ENCODE measurements around the gene DTD1.
"Not testable (repeated sequence)": the region's sequence is repeated elsewhere in the genome, so short reads cannot be mapped to it uniquely, and the experiment has no call there.

DTD1 gene

GRCh38 chr20:18783385-18783959, 195.6 kb downstream of the DTD1 start:
- in situ Hi-C loops (cut with HindIII; ENCODE audit: low sequenced_read_pairs) = no loop called here

GRCh38 chr20:18787046-18787445, 199.2 kb downstream of the DTD1 start:
- in situ Hi-C loops (cut with HindIII; ENCODE audit: low sequenced_read_pairs) = not testable (repeated sequence)

- in situ Hi-C loops (cut with HindIII; ENCODE audit: low sequenced_read_pairs) = no loop called here
Measured at GRCh38 chr20:18788021-18788420, 200.2 kb downstream of the DTD1 start.

GRCh38 chr20:18790787-18791186, 202.9 kb downstream of the DTD1 start:
- in situ Hi-C loops (cut with HindIII; ENCODE audit: low sequenced_read_pairs) = no loop called here

GRCh38 chr20:18793625-18794427, 206.0 kb downstream of the DTD1 start:
- in situ Hi-C loops (cut with HindIII; ENCODE audit: low sequenced_read_pairs) = no loop called here

GRCh38 chr20:18794428-18794787, 206.6 kb downstream of the DTD1 start:
- in situ Hi-C loops (cut with HindIII; ENCODE audit: low sequenced_read_pairs) = no loop called here

- in situ Hi-C loops (cut with HindIII; ENCODE audit: low sequenced_read_pairs) = no loop called here
Measured at GRCh38 chr20:18795366-18795765, 207.5 kb downstream of the DTD1 start.

GRCh38 chr20:18796282-18796833, 208.5 kb downstream of the DTD1 start:
- in situ Hi-C loops (cut with HindIII; ENCODE audit: low sequenced_read_pairs) = no loop called here

GRCh38 chr20:18801516-18801915, 213.7 kb downstream of the DTD1 start:
- in situ Hi-C loops (cut with HindIII; ENCODE audit: low sequenced_read_pairs) = no loop called here

GRCh38 chr20:18802012-18802634, 214.3 kb downstream of the DTD1 start:
- in situ Hi-C loops (cut with HindIII; ENCODE audit: low sequenced_read_pairs) = no loop called here

GRCh38 chr20:18805881-18806280, 218.0 kb downstream of the DTD1 start:
- in situ Hi-C loops (cut with HindIII; ENCODE audit: low sequenced_read_pairs) = no loop called here

- in situ Hi-C loops (cut with HindIII; ENCODE audit: low sequenced_read_pairs) = no loop called here
Measured at GRCh38 chr20:18808712-18809111, 220.9 kb downstream of the DTD1 start.

GRCh38 chr20:18811186-18811585, 223.3 kb downstream of the DTD1 start:
- in situ Hi-C loops (cut with HindIII; ENCODE audit: low sequenced_read_pairs) = no loop called here

- in situ Hi-C loops (cut with HindIII; ENCODE audit: low sequenced_read_pairs) = no loop called here
Measured at GRCh38 chr20:18811904-18812303, 224.1 kb downstream of the DTD1 start.

GRCh38 chr20:18813483-18813882, 225.6 kb downstream of the DTD1 start, which contains the start of gene SCP2D1:
SCP2D1 (plus strand) TSS chr20:18813783; CDS start chr20:18813816, 33 bp downstream.
- in situ Hi-C loops (cut with HindIII; ENCODE audit: low sequenced_read_pairs) = no loop called here

- in situ Hi-C loops (cut with HindIII; ENCODE audit: low sequenced_read_pairs) = no loop called here
Measured at GRCh38 chr20:18815194-18815942, 227.5 kb downstream of the DTD1 start.
